Endometrial microvascular endothelial cells (primary cell): ENCODE data around the gene SPAG16. TPM values are rescaled to one million over a fixed set of nuclear protein-coding genes. Genes with fewer than 3 reads are reported as not detected.

Source experiments
- in situ Hi-C: cut with HindIII; loops from 2 replicates; pipeline ENCODE4 v1.10.0; 2017; ENCODE audit warnings: low sequenced_read_pairs, low pct_unique_long_range_greater_than_20kb; ENCODE audit errors: inconsistent ontology term
- total RNA-seq: library from RNA; depleted of rRNA; stranded (reverse); fragments of >200 nt; gene quantifications from one replicate; pipeline ENCODE4 v1.2.3, GENCODE V29; 2015; ENCODE audit errors: inconsistent ontology term

Gene SPAG16
- total RNA-seq, 1 donor from 2014 or later: 13.3 TPM

- in situ Hi-C loops: no loop called here
Measured at GRCh38 chr2:214450118-214450894, 1166.0 kb downstream of the SPAG16 start.

GRCh38 chr2:214451516-214452275, 1167.4 kb downstream of the SPAG16 start:
- in situ Hi-C loops: no loop called here

Other genes starting within 250 kb of the SPAG16 start
- 4.5 TPM for gene IKZF2, start 132.9 kb upstream of the SPAG16 start, total RNA-seq